ENCODE results near the gene S100A5.

DNA sequence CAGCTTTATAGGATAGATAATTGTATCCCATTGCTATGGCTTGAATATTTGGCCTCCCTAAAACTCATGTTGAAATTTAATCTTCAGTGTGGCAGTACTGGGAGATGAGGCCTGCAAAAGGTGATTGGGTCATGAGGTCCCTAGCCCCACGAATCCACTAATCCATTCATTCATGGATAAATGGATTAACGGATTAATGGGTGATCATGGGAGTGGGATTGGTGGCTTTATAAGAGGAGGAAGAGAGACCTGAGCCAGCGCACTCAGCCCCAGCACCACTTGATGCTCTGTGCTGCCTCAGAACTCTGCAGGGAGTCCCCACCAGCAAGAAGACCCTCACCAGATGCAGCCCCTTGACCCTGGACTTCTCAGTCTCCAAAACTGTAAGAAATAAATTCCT lies 37.0 kb downstream of the S100A5 start:
- TF ChIP-seq SMARCA4 (IDR thresholded peaks at IDR 0.05) (no peak), NFIC (IDR thresholded peaks at IDR 0.05) (no peak), MEF2A (IDR thresholded peaks at IDR 0.05; ENCODE audit: control insufficient read depth, low read depth, low read length) (no peak), HMG20A (CRISPR knock-in tag; conservative IDR thresholded peaks at IDR 0.05) (no peak), POLR3A (IDR thresholded peaks at IDR 0.05; ENCODE audit: borderline replicate concordance, extremely low read depth, insufficient read depth, insufficient read length) (no peak), POLR2A (conservative IDR thresholded peaks at IDR 0.05) (no peak), SOX6 (IDR thresholded peaks at IDR 0.05) (no peak), ZNF780A (CRISPR knock-in tag; IDR thresholded peaks at IDR 0.05) (no peak), TOE1 (IDR thresholded peaks at IDR 0.05; ENCODE audit: borderline replicate concordance) (no peak), TOE1 (CRISPR knock-in tag; IDR thresholded peaks at IDR 0.05; ENCODE audit: borderline replicate concordance, low read depth) (no peak), SIX5 (IDR thresholded peaks at IDR 0.05; ENCODE audit: borderline replicate concordance in 1 of 2, insufficient read depth in 1 of 2, low read depth in 1 of 2, low read length in 2 of 2) (no peak)
- TF ChIP-seq, protein P1, sequence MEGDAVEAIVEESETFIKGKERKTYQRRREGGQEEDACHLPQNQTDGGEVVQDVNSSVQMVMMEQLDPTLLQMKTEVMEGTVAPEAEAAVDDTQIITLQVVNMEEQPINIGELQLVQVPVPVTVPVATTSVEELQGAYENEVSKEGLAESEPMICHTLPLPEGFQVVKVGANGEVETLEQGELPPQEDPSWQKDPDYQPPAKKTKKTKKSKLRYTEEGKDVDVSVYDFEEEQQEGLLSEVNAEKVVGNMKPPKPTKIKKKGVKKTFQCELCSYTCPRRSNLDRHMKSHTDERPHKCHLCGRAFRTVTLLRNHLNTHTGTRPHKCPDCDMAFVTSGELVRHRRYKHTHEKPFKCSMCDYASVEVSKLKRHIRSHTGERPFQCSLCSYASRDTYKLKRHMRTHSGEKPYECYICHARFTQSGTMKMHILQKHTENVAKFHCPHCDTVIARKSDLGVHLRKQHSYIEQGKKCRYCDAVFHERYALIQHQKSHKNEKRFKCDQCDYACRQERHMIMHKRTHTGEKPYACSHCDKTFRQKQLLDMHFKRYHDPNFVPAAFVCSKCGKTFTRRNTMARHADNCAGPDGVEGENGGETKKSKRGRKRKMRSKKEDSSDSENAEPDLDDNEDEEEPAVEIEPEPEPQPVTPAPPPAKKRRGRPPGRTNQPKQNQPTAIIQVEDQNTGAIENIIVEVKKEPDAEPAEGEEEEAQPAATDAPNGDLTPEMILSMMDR (IDR thresholded peaks at IDR 0.05 in 2 of 3, conservative IDR thresholded peaks at IDR 0.05 in 1 of 3; ENCODE audit: insufficient read depth in 2 of 3, low read depth in 1 of 3, low read length in 3 of 3), result no peak
- TF ChIP-seq, protein P2, sequence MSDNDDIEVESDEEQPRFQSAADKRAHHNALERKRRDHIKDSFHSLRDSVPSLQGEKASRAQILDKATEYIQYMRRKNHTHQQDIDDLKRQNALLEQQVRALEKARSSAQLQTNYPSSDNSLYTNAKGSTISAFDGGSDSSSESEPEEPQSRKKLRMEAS (CRISPR knock-in tag; IDR thresholded peaks at IDR 0.05), result no peak
- TF ChIP-seq, protein P3, sequence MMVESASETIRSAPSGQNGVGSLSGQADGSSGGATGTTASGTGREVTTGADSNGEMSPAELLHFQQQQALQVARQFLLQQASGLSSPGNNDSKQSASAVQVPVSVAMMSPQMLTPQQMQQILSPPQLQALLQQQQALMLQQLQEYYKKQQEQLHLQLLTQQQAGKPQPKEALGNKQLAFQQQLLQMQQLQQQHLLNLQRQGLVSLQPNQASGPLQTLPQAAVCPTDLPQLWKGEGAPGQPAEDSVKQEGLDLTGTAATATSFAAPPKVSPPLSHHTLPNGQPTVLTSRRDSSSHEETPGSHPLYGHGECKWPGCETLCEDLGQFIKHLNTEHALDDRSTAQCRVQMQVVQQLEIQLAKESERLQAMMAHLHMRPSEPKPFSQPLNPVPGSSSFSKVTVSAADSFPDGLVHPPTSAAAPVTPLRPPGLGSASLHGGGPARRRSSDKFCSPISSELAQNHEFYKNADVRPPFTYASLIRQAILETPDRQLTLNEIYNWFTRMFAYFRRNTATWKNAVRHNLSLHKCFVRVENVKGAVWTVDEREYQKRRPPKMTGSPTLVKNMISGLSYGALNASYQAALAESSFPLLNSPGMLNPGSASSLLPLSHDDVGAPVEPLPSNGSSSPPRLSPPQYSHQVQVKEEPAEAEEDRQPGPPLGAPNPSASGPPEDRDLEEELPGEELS (CRISPR knock-in tag; IDR thresholded peaks at IDR 0.05; ENCODE audit: borderline replicate concordance), result no peak
- TF ChIP-seq, protein P4, sequence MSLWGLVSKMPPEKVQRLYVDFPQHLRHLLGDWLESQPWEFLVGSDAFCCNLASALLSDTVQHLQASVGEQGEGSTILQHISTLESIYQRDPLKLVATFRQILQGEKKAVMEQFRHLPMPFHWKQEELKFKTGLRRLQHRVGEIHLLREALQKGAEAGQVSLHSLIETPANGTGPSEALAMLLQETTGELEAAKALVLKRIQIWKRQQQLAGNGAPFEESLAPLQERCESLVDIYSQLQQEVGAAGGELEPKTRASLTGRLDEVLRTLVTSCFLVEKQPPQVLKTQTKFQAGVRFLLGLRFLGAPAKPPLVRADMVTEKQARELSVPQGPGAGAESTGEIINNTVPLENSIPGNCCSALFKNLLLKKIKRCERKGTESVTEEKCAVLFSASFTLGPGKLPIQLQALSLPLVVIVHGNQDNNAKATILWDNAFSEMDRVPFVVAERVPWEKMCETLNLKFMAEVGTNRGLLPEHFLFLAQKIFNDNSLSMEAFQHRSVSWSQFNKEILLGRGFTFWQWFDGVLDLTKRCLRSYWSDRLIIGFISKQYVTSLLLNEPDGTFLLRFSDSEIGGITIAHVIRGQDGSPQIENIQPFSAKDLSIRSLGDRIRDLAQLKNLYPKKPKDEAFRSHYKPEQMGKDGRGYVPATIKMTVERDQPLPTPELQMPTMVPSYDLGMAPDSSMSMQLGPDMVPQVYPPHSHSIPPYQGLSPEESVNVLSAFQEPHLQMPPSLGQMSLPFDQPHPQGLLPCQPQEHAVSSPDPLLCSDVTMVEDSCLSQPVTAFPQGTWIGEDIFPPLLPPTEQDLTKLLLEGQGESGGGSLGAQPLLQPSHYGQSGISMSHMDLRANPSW (CRISPR knock-in tag; IDR thresholded peaks at IDR 0.05), result no peak

Data from K562 (cell line).